ENCODE measurements around the gene ERBIN. TPM values are rescaled to one million over a fixed set of nuclear protein-coding genes. Genes with fewer than 3 reads are reported as not detected.

The ERBIN gene
- total and polyA plus RNA-seq, 2 of the 13 experiments (the other 11 are each of a cell fraction or from before 2014, with no cell fraction given), result 14.4 to 41.7 TPM

DNA sequence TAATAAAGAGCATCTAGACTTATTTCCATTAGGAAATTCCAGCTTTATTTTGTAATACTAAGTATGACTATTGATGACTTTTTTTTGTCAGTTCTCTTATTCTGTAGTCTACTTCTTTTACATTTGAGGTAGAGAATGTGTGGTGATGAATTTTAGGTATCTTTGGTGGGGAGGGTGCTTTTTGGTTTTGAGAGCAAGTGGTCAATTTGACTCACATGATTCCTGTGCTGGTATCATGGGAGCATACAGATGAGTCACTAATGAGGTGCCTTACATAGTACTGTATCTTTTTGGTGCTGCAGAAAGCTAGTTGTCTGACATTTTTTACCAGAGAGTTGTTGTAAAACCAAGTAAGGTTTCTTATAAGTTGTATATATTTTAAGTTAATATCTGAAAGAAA lies 35.3 kb downstream of the ERBIN start:
- Histone ChIP-seq H3K27ac (ENCODE audit: extremely low read length, insufficient read depth, low read length) (no peak overlapping the region), H3K4me2 (ENCODE audit: low read depth, low read length) (no peak overlapping the region), H4K20me1 (ENCODE audit: insufficient read depth, low read length) (peaks cover 4% of the 10 kb centered on the region), H3K36me3 (replicated peaks in 1 of 2; ENCODE audit: control insufficient read depth in 1 of 2, insufficient read depth in 2 of 2, low read length in 2 of 2) (0 out of 5 replicates have a peak, but pooled peaks cover 0 to 3% of the 10 kb centered on the region in 2 experiments), H3K9me3 (ENCODE audit: low read length) (no peaks in the 10 kb centered on the region), H2AFZ (ENCODE audit: low read length) (no peak overlapping the region), H3K4me1 (ENCODE audit: insufficient read depth, low read length) (no peaks in the 10 kb centered on the region), H3K4me3 (replicated peaks in 1 of 3; ENCODE audit: insufficient read depth in 1 of 3, low read depth in 2 of 3, low read length in 3 of 3) (no peak overlapping the region), H3K9ac (ENCODE audit: insufficient read depth, low read depth, low read length) (no peak overlapping the region), H3K79me2 (ENCODE audit: insufficient read depth, low read length) (peaks cover 73% of the 10 kb centered on the region), H3K27me3 (ENCODE audit: control insufficient read depth in 1 of 2, insufficient read depth in 2 of 2, low read length in 2 of 2) (no peaks in the 10 kb centered on the region)
- ChIA-PET CTCF (ENCODE audit: low intra/inter-chr PET ratio, low total read pairs) (no interaction called here), POLR2A (no interaction called here)
- no peak for TF ChIP-seq TAF15 (IDR thresholded peaks at IDR 0.05; ENCODE audit: low read depth, low read length, poor library complexity, severe bottlenecking)
- TF ChIP-seq, protein P1, sequence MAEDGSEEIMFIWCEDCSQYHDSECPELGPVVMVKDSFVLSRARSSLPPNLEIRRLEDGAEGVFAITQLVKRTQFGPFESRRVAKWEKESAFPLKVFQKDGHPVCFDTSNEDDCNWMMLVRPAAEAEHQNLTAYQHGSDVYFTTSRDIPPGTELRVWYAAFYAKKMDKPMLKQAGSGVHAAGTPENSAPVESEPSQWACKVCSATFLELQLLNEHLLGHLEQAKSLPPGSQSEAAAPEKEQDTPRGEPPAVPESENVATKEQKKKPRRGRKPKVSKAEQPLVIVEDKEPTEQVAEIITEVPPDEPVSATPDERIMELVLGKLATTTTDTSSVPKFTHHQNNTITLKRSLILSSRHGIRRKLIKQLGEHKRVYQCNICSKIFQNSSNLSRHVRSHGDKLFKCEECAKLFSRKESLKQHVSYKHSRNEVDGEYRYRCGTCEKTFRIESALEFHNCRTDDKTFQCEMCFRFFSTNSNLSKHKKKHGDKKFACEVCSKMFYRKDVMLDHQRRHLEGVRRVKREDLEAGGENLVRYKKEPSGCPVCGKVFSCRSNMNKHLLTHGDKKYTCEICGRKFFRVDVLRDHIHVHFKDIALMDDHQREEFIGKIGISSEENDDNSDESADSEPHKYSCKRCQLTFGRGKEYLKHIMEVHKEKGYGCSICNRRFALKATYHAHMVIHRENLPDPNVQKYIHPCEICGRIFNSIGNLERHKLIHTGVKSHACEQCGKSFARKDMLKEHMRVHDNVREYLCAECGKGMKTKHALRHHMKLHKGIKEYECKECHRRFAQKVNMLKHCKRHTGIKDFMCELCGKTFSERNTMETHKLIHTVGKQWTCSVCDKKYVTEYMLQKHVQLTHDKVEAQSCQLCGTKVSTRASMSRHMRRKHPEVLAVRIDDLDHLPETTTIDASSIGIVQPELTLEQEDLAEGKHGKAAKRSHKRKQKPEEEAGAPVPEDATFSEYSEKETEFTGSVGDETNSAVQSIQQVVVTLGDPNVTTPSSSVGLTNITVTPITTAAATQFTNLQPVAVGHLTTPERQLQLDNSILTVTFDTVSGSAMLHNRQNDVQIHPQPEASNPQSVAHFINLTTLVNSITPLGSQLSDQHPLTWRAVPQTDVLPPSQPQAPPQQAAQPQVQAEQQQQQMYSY (CRISPR knock-in tag; IDR thresholded peaks at IDR 0.05), result no peak
- in situ Hi-C loops (cut with HindIII; ENCODE audit: extremely low pct_ligation_motif_present, low pct_unique_long_range_greater_than_20kb) (no loop called here), intact Hi-C loops (cut with micrococcal nuclease; ENCODE audit: unreplicated experiment) (loop anchor here (5.0 kb wide), 1 partner anchor 34 kb away; the partner anchor contains the start of gene ERBIN)
- BruUV-seq (replicated peaks), result no TSS peak
- FAIRE-seq (no peak), ATAC-seq (no peak), DNase-seq (ENCODE audit: low spot score) (no peak)

DNA sequence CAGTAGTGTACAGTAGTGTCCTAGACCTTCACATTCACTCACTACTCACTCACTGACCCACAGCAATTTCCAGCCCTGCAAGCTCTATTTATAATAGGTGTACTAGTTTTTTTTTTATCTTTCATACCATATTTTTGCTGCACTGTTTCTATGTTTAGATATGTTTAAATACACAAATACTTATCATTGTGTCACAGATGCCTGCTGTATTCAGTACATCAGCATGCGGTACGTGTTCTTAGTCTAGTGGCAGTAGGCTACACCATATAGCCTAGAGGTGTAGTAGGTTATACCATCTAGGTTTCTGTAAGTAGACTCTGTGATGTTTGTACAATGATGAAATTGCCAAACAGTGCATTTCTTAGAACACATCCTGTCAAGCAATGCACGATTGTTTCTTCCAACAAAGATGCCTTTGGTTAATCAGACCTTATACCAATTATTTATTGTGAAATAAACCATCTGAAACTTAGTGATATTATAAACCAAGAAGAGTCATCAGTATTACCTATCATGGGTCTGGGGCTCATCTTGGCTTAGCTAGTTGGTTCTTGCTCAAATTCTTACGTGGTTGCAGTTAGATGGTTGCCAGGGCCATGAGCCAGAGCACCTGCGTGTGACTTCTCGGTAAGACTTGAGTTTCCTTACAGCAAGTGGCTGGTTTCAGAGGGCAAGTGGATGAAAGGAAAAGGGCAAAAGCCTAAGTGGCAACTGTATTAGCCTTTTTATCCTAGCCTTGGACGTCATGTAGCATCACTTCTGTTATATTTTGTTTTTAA lies 41.1 kb downstream of the ERBIN start:
- Histone ChIP-seq H2AFZ (ENCODE audit: low read length) (no peak overlapping the region), H4K20me1 (ENCODE audit: insufficient read depth, low read length) (peaks cover 24% of the 10 kb centered on the region), H3K36me3 (replicated peaks in 1 of 2; ENCODE audit: control insufficient read depth in 1 of 2, insufficient read depth in 2 of 2, low read length in 2 of 2) (0 out of 5 replicates have a peak, but pooled peaks cover 0 to 3% of the 10 kb centered on the region in 2 experiments), H3K79me2 (ENCODE audit: insufficient read depth, low read length) (peaks cover 83% of the 10 kb centered on the region), H3K27ac (ENCODE audit: extremely low read length, insufficient read depth, low read length) (no peak overlapping the region), H3K4me3 (replicated peaks in 1 of 3; ENCODE audit: insufficient read depth in 1 of 3, low read depth in 2 of 3, low read length in 3 of 3) (no peak overlapping the region), H3K4me2 (ENCODE audit: low read depth, low read length) (no peak overlapping the region), H3K9ac (ENCODE audit: insufficient read depth, low read depth, low read length) (no peak overlapping the region), H3K27me3 (ENCODE audit: control insufficient read depth in 1 of 2, insufficient read depth in 2 of 2, low read length in 2 of 2) (no peaks in the 10 kb centered on the region), H3K9me3 (ENCODE audit: low read length) (no peaks in the 10 kb centered on the region), H3K4me1 (ENCODE audit: insufficient read depth, low read length) (peaks cover 20% of the 10 kb centered on the region)
- DNase-seq (ENCODE audit: low spot score), result no peak
- intact Hi-C loops (cut with micrococcal nuclease; ENCODE audit: unreplicated experiment) (no loop called here), in situ Hi-C loops (cut with HindIII; ENCODE audit: extremely low pct_ligation_motif_present, low pct_unique_long_range_greater_than_20kb) (no loop called here)
- ChIA-PET CTCF (ENCODE audit: low intra/inter-chr PET ratio, low total read pairs) (no interaction called here), POLR2A (no interaction called here)
- WGBS (ENCODE audit: low lambda C conversion rate), result 94% methylated on average over 7 of the region's 7 CpGs
- no peak; the same call in 2 of the 3 replicates for ATAC-seq
- no TSS peak for BruUV-seq (replicated peaks)
- TF ChIP-seq ERF (CRISPR knock-in tag; IDR thresholded peaks at IDR 0.05), result no peak
- TF ChIP-seq, protein P2, sequence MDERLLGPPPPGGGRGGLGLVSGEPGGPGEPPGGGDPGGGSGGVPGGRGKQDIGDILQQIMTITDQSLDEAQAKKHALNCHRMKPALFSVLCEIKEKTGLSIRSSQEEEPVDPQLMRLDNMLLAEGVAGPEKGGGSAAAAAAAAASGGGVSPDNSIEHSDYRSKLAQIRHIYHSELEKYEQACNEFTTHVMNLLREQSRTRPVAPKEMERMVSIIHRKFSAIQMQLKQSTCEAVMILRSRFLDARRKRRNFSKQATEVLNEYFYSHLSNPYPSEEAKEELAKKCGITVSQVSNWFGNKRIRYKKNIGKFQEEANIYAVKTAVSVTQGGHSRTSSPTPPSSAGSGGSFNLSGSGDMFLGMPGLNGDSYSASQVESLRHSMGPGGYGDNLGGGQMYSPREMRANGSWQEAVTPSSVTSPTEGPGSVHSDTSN (CRISPR knock-in tag; IDR thresholded peaks at IDR 0.05), result no peak
- no peak for TF ChIP-seq U2AF2 (IDR thresholded peaks at IDR 0.05; ENCODE audit: low read depth, low read length)
- no peak for TF ChIP-seq CENPX (CRISPR knock-in tag; IDR thresholded peaks at IDR 0.05)
- peak; percentile 56 for TF ChIP-seq BCL6 (CRISPR knock-in tag; IDR thresholded peaks at IDR 0.05)
- no peak for FAIRE-seq

Measured in HepG2 (cell line).